ENCODE results near the gene MOGAT2. TPM values are rescaled to one million over a fixed set of nuclear protein-coding genes. Genes with fewer than 3 reads are reported as not detected.
A peak's percentile ranks its signal among the peaks of the same experiment; 100 is the strongest.
"Not testable (repeated sequence)": the region's sequence is repeated elsewhere in the genome, so short reads cannot be mapped to it uniquely, and the experiment has no call there.

Gene MOGAT2
- not detected for total RNA-seq

GRCh38 chr11:75717608-75718418 is at the start of gene MOGAT2:
Gene MOGAT2, plus strand, starts transcription at chr11:75717838. Its CDS starts 51 bp downstream, at chr11:75717889.
- ATAC-seq: no peak
- no peaks in the 10 kb centered on the region for H3K36me3 Mint-ChIP-seq
- no peaks in the 10 kb centered on the region for H3K9me3 Mint-ChIP-seq

DNA sequence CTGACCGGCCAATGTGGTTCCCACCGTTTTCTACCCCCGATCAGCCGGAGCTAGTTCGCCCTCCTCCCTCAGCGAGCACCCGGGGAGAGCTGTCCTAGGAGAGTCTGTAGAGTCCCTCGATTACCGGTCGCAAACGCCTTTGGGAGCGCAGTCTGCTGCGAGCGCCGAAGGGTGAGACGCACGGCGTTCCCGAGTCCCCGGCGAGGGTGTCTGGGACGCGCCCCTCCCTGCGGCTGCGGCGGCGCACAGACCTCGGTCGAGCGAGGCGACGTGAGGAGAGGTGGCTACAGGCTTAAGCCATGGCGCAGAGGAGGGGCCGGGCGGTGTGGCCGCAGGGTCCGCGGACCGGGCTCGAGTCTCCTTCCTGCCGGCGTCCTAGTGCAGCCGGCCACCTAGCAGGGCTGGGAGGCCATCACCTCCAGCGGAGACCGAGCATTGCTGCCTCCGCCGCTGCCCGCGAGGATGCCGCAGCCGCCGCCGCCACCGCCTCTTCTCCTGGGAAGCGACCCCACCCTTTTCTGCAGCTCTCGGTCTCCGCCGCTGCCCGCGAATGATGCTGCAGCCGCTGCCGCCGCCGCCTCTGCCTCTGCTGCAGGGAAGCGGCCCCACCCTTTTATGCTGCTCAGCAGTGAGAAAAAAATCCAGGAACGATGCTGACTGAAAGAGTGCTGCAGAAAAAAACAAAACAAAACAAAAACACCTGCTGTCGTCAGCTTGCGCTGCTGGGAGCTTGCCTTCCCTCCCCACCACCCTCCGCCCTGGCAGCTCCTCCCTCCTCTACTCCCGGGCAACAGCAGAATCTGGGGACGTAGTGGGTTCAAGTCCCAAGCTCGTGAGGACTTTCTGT is 49.0 kb upstream of the MOGAT2 start, which contains the start of gene MAP6:
Gene MAP6, minus strand, starts transcription at position 588 of the 847 bp plus-strand sequence. CDS start 669 bp downstream, outside the sequence.
- Mint-ChIP-seq H3K27ac (peak within 1 kb of the TSS in 1 of 2 donors; percentile 91), H3K9me3 (peaks cover 0 to 5% of the 10 kb centered on the region in 2 donors), H3K36me3 (peaks cover 0 to 21% of the 10 kb centered on the region in 2 donors)
- ATAC-seq: peak; percentile 46 to 55
- DNase-seq (ENCODE audit: low spot score in 2 of 2): peak in 1 of 2 donors; percentile 45

More at GRCh38 chr11:75717608-75718418, at the start of gene MOGAT2:
- H3K27ac Mint-ChIP-seq: no peak within 1 kb of the TSS
- DNase-seq (ENCODE audit: low spot score in 2 of 2): no peak

- peak; percentile 35 to 74 for DNase-seq (ENCODE audit: low spot score in 2 of 2)
- peaks cover 0 to 8% of the 10 kb centered on the region in 2 donors for H3K9me3 Mint-ChIP-seq
- H3K36me3 Mint-ChIP-seq: peaks cover 0 to 4% of the 10 kb centered on the region in 2 donors
- peak; percentile 89 to 98 for ATAC-seq
- H3K27ac Mint-ChIP-seq: no peak overlapping the region
These were observed 43.6 kb upstream of the MOGAT2 start for GRCh38 chr11:75673977-75674582.

GRCh38 chr11:75677275-75677674 is 40.4 kb upstream of the MOGAT2 start:
- Mint-ChIP-seq H3K9me3 (peaks cover 0 to 3% of the 10 kb centered on the region in 2 donors), H3K27ac (no peak overlapping the region), H3K36me3 (peaks cover 0 to under 1% of the 10 kb centered on the region in 2 donors)
- DNase-seq (ENCODE audit: low spot score in 2 of 2) (no peak), ATAC-seq (peak in 1 of 2 donors; percentile 69)

- peaks cover 0 to 3% of the 10 kb centered on the region in 2 donors for H3K9me3 Mint-ChIP-seq
- no peak for ATAC-seq
- no peak overlapping the region for H3K27ac Mint-ChIP-seq
- no peaks in the 10 kb centered on the region for H3K36me3 Mint-ChIP-seq
- no peak for DNase-seq (ENCODE audit: low spot score in 2 of 2)
These were observed 39.7 kb upstream of the MOGAT2 start for GRCh38 chr11:75677909-75678308.

DNA sequence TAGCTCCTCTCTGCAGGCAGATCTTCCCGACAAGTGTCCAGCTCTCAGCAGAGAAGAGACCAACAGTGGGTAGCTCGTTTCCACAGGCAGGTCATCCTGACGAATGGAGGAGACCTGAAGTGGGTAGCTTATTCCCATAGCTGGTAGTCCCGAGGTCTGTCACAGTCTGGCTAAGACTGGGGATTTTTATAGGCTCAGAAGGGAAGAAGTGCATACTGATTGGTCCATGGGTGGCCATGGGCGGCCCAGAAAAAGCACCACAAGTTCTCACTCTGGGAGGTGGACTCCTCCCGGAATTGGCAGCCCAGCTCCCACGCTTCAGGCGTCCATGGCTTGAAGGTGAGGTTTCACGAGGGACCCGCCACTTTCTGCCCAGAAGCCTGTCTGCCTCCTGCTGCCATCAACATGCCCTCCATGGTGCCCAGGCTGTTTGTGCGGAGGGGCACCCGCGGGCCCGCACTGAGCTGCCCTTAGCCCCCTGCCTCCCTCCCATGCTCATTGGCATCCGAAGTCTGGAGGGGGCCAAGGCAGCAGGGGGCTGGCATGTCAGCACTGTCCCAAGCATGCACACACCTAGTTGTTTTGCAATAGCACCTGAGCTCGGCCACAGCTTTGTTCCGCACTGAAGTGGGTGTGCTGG is 38.9 kb upstream of the MOGAT2 start:
- H3K9me3 Mint-ChIP-seq: peaks cover 0 to 3% of the 10 kb centered on the region in 2 donors
- DNase-seq (ENCODE audit: low spot score in 2 of 2) (no peak), ATAC-seq (no peak)
- H3K27ac Mint-ChIP-seq: no peak overlapping the region
- H3K36me3 Mint-ChIP-seq: no peaks in the 10 kb centered on the region

GRCh38 chr11:75679566-75679965 is 38.1 kb upstream of the MOGAT2 start:
- no peak for ATAC-seq
- no peak for DNase-seq (ENCODE audit: low spot score in 2 of 2)
- Mint-ChIP-seq H3K36me3 (peaks cover 1 to 2% of the 10 kb centered on the region in 2 donors), H3K27ac (no peak overlapping the region), H3K9me3 (peaks cover under 1 to 4% of the 10 kb centered on the region in 2 donors)

- not testable (repeated sequence) for H3K27ac Mint-ChIP-seq, ATAC-seq
- peaks cover 17% of the 10 kb centered on the region in 2 donors for H3K9me3 Mint-ChIP-seq
These were observed 33.8 kb upstream of the MOGAT2 start for GRCh38 chr11:75683856-75684255.

GRCh38 chr11:75689863-75690609 is 27.6 kb upstream of the MOGAT2 start:
- Mint-ChIP-seq H3K27ac (peak overlapping the region; percentile 31 to 73), H3K36me3 (peaks cover 11 to 23% of the 10 kb centered on the region in 2 donors), H3K9me3 (peaks cover 12 to 17% of the 10 kb centered on the region in 2 donors)
- peak; percentile 85 for ATAC-seq
- DNase-seq (ENCODE audit: low spot score in 2 of 2): no peak

More at GRCh38 chr11:75683856-75684255, 33.8 kb upstream of the MOGAT2 start:
- peaks cover 18 to 29% of the 10 kb centered on the region in 2 donors for H3K36me3 Mint-ChIP-seq
- not testable (repeated sequence) for DNase-seq (ENCODE audit: low spot score in 2 of 2)

GRCh38 chr11:75691804-75692203 is 25.8 kb upstream of the MOGAT2 start:
- Mint-ChIP-seq H3K27ac (no peak overlapping the region), H3K36me3 (peaks cover 0 to 7% of the 10 kb centered on the region in 2 donors), H3K9me3 (peaks cover 1 to 5% of the 10 kb centered on the region in 2 donors)
- no peak for ATAC-seq
- no peak for DNase-seq (ENCODE audit: low spot score in 2 of 2)

- no peak for DNase-seq (ENCODE audit: low spot score in 2 of 2)
- H3K27ac Mint-ChIP-seq: no peak overlapping the region
- H3K9me3 Mint-ChIP-seq: no peaks in the 10 kb centered on the region
- ATAC-seq: no peak
- H3K36me3 Mint-ChIP-seq: no peaks in the 10 kb centered on the region
These were observed 19.6 kb upstream of the MOGAT2 start for GRCh38 chr11:75697906-75698581.

DNA sequence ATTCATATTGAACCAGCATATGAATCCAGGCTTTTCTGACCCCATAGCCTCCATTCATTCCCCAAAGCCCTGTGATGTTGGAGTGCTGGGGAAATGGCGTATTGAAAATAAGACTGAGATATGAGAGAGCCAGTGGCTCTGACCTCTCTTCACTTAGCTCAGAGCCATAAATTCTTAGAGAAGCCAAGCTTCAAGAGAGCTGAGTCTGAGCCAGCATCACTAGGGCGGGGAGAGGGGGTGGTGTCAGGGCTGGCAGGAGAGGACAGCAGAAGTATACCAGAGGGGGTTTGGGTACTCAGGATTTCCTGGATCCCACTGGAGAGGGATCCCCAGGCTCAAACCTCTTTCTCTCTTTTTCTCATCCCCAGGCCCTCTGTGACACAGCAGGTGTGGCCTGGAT is 16.7 kb upstream of the MOGAT2 start:
- H3K9me3 Mint-ChIP-seq: no peaks in the 10 kb centered on the region
- DNase-seq (ENCODE audit: low spot score in 2 of 2): no peak
- no peak overlapping the region for H3K27ac Mint-ChIP-seq
- no peak for ATAC-seq
- no peaks in the 10 kb centered on the region for H3K36me3 Mint-ChIP-seq

DNA sequence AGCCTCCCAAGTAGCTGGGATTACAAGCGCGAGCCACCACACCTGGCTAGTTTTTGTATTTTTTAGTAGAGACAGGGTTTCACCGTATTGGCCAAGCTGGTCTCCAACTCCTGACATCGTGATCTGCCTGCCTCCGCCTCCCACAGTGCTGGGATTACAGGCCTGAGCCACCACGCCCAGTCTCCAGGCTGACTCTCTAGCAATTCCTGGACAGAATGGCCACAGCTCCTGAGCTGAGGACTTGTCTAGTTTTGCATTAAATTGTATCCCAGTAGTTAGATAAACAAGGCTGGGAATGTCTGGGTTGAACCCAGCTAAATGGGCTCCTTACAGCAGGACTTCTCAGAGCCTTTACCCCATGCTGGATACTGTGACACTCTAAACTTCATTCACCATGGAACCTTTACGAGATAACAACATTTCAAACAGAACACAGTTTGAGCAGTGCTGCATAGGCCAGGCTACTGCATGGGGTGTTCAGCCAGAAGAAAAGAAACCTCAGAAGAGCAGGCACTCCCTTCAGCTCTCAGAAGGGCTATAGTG is 13.9 kb upstream of the MOGAT2 start:
- Mint-ChIP-seq H3K36me3 (no peaks in the 10 kb centered on the region), H3K27ac (no peak overlapping the region), H3K9me3 (no peaks in the 10 kb centered on the region)
- no peak for DNase-seq (ENCODE audit: low spot score in 2 of 2)
- ATAC-seq: no peak

- Mint-ChIP-seq H3K27ac (no peak overlapping the region), H3K36me3 (no peaks in the 10 kb centered on the region), H3K9me3 (no peaks in the 10 kb centered on the region)
- DNase-seq (ENCODE audit: low spot score in 2 of 2) (no peak), ATAC-seq (no peak)
These were observed 12.1 kb upstream of the MOGAT2 start for GRCh38 chr11:75705541-75705940.

GRCh38 chr11:75706260-75706729 is 11.3 kb upstream of the MOGAT2 start:
- DNase-seq (ENCODE audit: low spot score in 2 of 2): peak; percentile 64 to 71
- peak; percentile 97 for ATAC-seq
- H3K9me3 Mint-ChIP-seq: no peaks in the 10 kb centered on the region
- no peak overlapping the region for H3K27ac Mint-ChIP-seq
- H3K36me3 Mint-ChIP-seq: no peaks in the 10 kb centered on the region

Data from activated naive CD4-positive, alpha-beta T cell treated with anti-CD3 and anti-CD28 coated beads, Interleukin-2, amount 50 U/mL, for 72 hours (primary cell).